ENCODE measurements around the gene CHD9. TPM values are rescaled to one million over a fixed set of nuclear protein-coding genes. Genes with fewer than 3 reads are reported as not detected.
A peak's percentile ranks its signal among the peaks of the same experiment; 100 is the strongest.

The CHD9 gene
- polyA plus RNA-seq, 1 donor = 32.7 TPM

GRCh38 chr16:53219371-53219770, 164.6 kb downstream of the CHD9 start:
- Histone ChIP-seq H3K4me1 (ENCODE audit: control insufficient read depth, insufficient read depth, low read length) (no peaks in the 10 kb centered on the region), H3K27ac (ENCODE audit: low read length) (no peak overlapping the region), H3K4me3 (ENCODE audit: low read length) (no peak overlapping the region), H3K36me3 (ENCODE audit: control insufficient read depth, insufficient read depth, low read length) (peaks cover 7% of the 10 kb centered on the region), H3K9me3 (ENCODE audit: control insufficient read depth, low read depth, low read length) (no peaks in the 10 kb centered on the region), H3K27me3 (ENCODE audit: control insufficient read depth, insufficient read depth, low read length) (no peaks in the 10 kb centered on the region)
- WGBS (ENCODE audit: insufficient coverage, low lambda C conversion rate) = 74% methylated on average over 3 of the region's 4 CpGs
- DNase-seq = no peak

DNA sequence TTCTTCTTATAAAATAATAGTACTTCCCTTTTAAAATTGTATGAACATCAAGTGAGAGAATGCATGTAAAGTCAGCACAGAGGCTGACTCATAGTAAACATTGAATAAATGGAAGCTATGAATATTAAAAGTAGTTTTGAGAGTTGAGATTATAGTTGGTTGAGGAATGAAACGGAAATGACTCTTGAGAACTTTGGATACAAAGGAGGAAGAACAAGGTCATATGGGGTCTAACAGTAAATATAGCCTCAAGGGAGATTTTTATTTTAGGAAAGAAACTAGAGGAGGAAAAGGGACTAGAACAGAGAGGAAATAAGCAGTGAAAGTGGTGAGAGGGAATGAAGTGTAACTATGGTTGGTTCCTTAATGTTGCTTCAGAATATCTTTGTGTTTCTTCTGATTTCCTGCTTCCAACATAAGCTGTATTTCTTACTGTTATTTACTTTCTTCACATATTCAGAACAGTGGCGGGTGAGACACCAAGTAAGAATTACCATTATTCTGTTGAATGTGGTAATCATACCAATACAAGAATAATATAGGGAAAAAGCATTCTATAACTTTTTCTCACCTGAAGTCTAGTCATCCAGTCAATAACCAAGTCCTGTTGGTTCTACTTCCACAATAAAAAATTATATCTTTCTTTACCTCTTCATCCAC, 165.1 kb downstream of the CHD9 start:
- Histone ChIP-seq H3K4me3 (ENCODE audit: low read length) (no peak overlapping the region), H3K36me3 (ENCODE audit: control insufficient read depth, insufficient read depth, low read length) (peaks cover 9% of the 10 kb centered on the region), H3K27ac (ENCODE audit: low read length) (no peak overlapping the region), H3K9me3 (ENCODE audit: control insufficient read depth, low read depth, low read length) (no peaks in the 10 kb centered on the region), H3K27me3 (ENCODE audit: control insufficient read depth, insufficient read depth, low read length) (no peaks in the 10 kb centered on the region), H3K4me1 (ENCODE audit: control insufficient read depth, insufficient read depth, low read length) (no peaks in the 10 kb centered on the region)
- WGBS (ENCODE audit: insufficient coverage, low lambda C conversion rate) = 88% methylated on average over 2 of the region's 2 CpGs
- peak in 1 of 2 donors; percentile 6 for DNase-seq

GRCh38 chr16:53220585-53220984, 165.8 kb downstream of the CHD9 start:
- H3K27ac ChIP-seq (ENCODE audit: low read length) = no peak overlapping the region
- 100% methylated on average over 2 of the region's 2 CpGs for WGBS (ENCODE audit: insufficient coverage, low lambda C conversion rate)
- H3K9me3 ChIP-seq (ENCODE audit: control insufficient read depth, low read depth, low read length) = no peaks in the 10 kb centered on the region
- peak in 1 of 2 donors; percentile 6 for DNase-seq
- no peaks in the 10 kb centered on the region for H3K27me3 ChIP-seq (ENCODE audit: control insufficient read depth, insufficient read depth, low read length)
- H3K4me1 ChIP-seq (ENCODE audit: control insufficient read depth, insufficient read depth, low read length) = no peaks in the 10 kb centered on the region
- peaks cover 10% of the 10 kb centered on the region for H3K36me3 ChIP-seq (ENCODE audit: control insufficient read depth, insufficient read depth, low read length)
- H3K4me3 ChIP-seq (ENCODE audit: low read length) = no peak overlapping the region

DNA sequence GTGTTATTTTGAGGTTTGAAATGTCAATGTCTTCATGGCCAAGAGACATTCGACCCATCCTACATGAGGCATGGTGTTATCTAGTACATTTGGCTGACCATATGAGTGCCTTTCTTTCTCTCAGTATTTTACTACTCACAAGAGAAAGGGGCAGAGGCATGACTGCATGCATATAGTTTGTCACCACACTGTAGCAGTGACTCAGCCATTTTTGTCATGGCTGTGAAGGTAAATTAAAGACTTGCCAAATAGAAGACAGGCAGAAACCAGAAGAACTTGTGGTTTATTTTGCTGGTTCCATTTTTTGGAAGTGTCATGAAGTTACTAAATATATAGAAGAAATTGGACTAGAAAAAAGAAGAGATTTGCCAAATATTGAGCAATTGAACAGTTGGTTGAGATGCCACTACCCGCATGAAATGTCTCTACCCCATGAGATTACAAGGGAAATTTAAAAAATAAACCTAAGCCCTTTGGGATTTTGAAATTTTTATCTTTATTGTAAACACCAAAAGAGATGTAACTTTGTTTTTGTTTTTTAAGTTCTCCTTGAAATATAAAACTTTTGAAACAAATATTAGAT, 170.3 kb downstream of the CHD9 start:
- WGBS (ENCODE audit: insufficient coverage, low lambda C conversion rate) = no CpG with 5 or more reads among the region's 2 CpGs
- Histone ChIP-seq H3K27me3 (ENCODE audit: control insufficient read depth, insufficient read depth, low read length) (no peaks in the 10 kb centered on the region), H3K9me3 (ENCODE audit: control insufficient read depth, low read depth, low read length) (no peaks in the 10 kb centered on the region), H3K27ac (ENCODE audit: low read length) (no peak overlapping the region), H3K36me3 (ENCODE audit: control insufficient read depth, insufficient read depth, low read length) (peaks cover 31% of the 10 kb centered on the region), H3K4me3 (ENCODE audit: low read length) (no peak overlapping the region), H3K4me1 (ENCODE audit: control insufficient read depth, insufficient read depth, low read length) (no peaks in the 10 kb centered on the region)
- no peak for DNase-seq

- H3K36me3 ChIP-seq (ENCODE audit: control insufficient read depth, insufficient read depth, low read length) = peaks cover 71% of the 10 kb centered on the region
- no CpG with 5 or more reads among the region's 3 CpGs for WGBS (ENCODE audit: insufficient coverage, low lambda C conversion rate)
Observed at GRCh38 chr16:53232826-53233529, 178.2 kb downstream of the CHD9 start.

DNA sequence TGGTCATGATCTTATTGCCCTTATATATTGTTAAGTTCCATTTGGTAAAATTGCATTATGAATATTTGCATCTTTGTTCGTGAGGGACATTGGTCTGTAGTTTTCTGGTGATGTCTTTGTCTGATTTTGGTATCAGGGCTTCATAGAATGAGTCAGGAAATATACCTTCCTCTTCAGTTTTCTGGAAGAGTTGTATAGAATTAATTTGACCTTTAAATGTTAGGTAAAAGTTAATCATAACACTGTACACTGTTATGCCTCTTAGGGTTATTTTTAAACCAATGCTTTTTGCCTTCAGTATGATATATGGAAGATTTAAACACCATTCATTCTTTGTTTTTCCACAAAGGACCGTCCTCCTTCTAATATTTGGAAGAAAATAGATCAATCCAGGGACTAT, 180.0 kb downstream of the CHD9 start:
- Histone ChIP-seq H3K27ac (ENCODE audit: low read length) (no peak overlapping the region), H3K4me1 (ENCODE audit: control insufficient read depth, insufficient read depth, low read length) (no peaks in the 10 kb centered on the region), H3K36me3 (ENCODE audit: control insufficient read depth, insufficient read depth, low read length) (peaks cover 75% of the 10 kb centered on the region), H3K9me3 (ENCODE audit: control insufficient read depth, low read depth, low read length) (no peaks in the 10 kb centered on the region), H3K27me3 (ENCODE audit: control insufficient read depth, insufficient read depth, low read length) (no peaks in the 10 kb centered on the region), H3K4me3 (ENCODE audit: low read length) (no peak overlapping the region)
- no CpG with 5 or more reads among the region's 2 CpGs for WGBS (ENCODE audit: insufficient coverage, low lambda C conversion rate)
- no peak for DNase-seq

More at GRCh38 chr16:53232826-53233529, 178.2 kb downstream of the CHD9 start:
- Histone ChIP-seq H3K4me3 (ENCODE audit: low read length) (no peak overlapping the region), H3K9me3 (ENCODE audit: control insufficient read depth, low read depth, low read length) (no peaks in the 10 kb centered on the region), H3K27me3 (ENCODE audit: control insufficient read depth, insufficient read depth, low read length) (no peaks in the 10 kb centered on the region), H3K4me1 (ENCODE audit: control insufficient read depth, insufficient read depth, low read length) (no peaks in the 10 kb centered on the region), H3K27ac (ENCODE audit: low read length) (no peak overlapping the region)
- DNase-seq = no peak

DNA sequence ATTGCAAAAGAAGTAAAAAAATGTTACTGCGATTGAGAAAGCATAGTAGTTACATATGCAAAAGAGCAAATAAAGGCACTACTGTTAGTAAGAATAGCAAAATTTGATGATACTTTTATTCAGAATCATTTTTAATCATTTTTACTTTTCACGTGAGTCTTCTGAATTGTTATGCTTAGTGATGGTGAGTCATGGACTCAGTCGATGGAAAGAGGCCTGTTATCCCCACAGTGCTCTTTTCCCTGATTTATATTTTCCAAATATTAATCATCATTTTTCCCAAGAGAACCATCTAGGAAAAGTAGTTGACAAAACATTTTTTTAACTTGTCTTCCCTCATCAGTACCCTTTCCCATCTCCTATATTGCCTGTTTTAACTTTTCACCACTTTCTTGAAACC, 181.1 kb downstream of the CHD9 start:
- H3K36me3 ChIP-seq (ENCODE audit: control insufficient read depth, insufficient read depth, low read length) = peaks cover 67% of the 10 kb centered on the region
- H3K9me3 ChIP-seq (ENCODE audit: control insufficient read depth, low read depth, low read length) = no peaks in the 10 kb centered on the region
- no peak overlapping the region for H3K4me3 ChIP-seq (ENCODE audit: low read length)
- no peak for DNase-seq
- no peak overlapping the region for H3K27ac ChIP-seq (ENCODE audit: low read length)
- WGBS (ENCODE audit: insufficient coverage, low lambda C conversion rate) = 100% methylated on average over 3 of the region's 3 CpGs
- no peaks in the 10 kb centered on the region for H3K4me1 ChIP-seq (ENCODE audit: control insufficient read depth, insufficient read depth, low read length)
- H3K27me3 ChIP-seq (ENCODE audit: control insufficient read depth, insufficient read depth, low read length) = no peaks in the 10 kb centered on the region

DNA sequence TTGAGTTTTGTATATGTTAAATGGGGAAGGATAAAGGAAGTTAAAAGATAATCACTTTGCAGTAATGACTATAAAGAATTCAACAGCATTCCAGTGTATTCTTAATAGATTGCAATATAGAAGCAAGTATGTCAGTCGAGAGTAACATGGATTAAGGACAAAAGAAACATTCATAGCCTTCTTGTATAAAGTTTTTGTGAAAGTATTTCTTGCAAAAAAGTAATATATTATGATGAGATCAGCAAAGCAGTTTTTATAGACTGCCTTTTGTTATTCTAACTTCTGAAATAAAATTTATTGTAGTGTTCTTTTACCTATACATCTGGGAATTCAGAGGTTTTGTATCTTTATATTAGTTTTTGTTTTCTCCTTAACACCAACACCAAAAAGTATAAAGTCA, 194.5 kb downstream of the CHD9 start:
- Histone ChIP-seq H3K27me3 (ENCODE audit: control insufficient read depth, insufficient read depth, low read length) (no peaks in the 10 kb centered on the region), H3K36me3 (ENCODE audit: control insufficient read depth, insufficient read depth, low read length) (peaks cover 59% of the 10 kb centered on the region)
- WGBS (ENCODE audit: insufficient coverage, low lambda C conversion rate) = no CpG with 5 or more reads among the region's 1 CpG

GRCh38 chr16:53257001-53257400, 202.2 kb downstream of the CHD9 start:
- no peak for DNase-seq
- H3K27ac ChIP-seq (ENCODE audit: low read length) = no peak overlapping the region
- H3K36me3 ChIP-seq (ENCODE audit: control insufficient read depth, insufficient read depth, low read length) = peaks cover 60% of the 10 kb centered on the region
- no peaks in the 10 kb centered on the region for H3K27me3 ChIP-seq (ENCODE audit: control insufficient read depth, insufficient read depth, low read length)
- WGBS (ENCODE audit: insufficient coverage, low lambda C conversion rate) = 100% methylated on average over 2 of the region's 2 CpGs
- H3K9me3 ChIP-seq (ENCODE audit: control insufficient read depth, low read depth, low read length) = no peaks in the 10 kb centered on the region
- H3K4me3 ChIP-seq (ENCODE audit: low read length) = no peak overlapping the region
- no peaks in the 10 kb centered on the region for H3K4me1 ChIP-seq (ENCODE audit: control insufficient read depth, insufficient read depth, low read length)

More for the DNA sequence above, 194.5 kb downstream of the CHD9 start:
- Histone ChIP-seq H3K9me3 (ENCODE audit: control insufficient read depth, low read depth, low read length) (no peaks in the 10 kb centered on the region), H3K27ac (ENCODE audit: low read length) (no peak overlapping the region), H3K4me3 (ENCODE audit: low read length) (no peak overlapping the region), H3K4me1 (ENCODE audit: control insufficient read depth, insufficient read depth, low read length) (no peaks in the 10 kb centered on the region)
- no peak for DNase-seq

GRCh38 chr16:53258809-53259208, 204.0 kb downstream of the CHD9 start:
- Histone ChIP-seq H3K27me3 (ENCODE audit: control insufficient read depth, insufficient read depth, low read length) (no peaks in the 10 kb centered on the region), H3K4me1 (ENCODE audit: control insufficient read depth, insufficient read depth, low read length) (no peaks in the 10 kb centered on the region), H3K4me3 (ENCODE audit: low read length) (no peak overlapping the region), H3K9me3 (ENCODE audit: control insufficient read depth, low read depth, low read length) (no peaks in the 10 kb centered on the region), H3K27ac (ENCODE audit: low read length) (no peak overlapping the region), H3K36me3 (ENCODE audit: control insufficient read depth, insufficient read depth, low read length) (peaks cover 55% of the 10 kb centered on the region)
- DNase-seq = no peak
- 90% methylated on average over 2 of the region's 3 CpGs for WGBS (ENCODE audit: insufficient coverage, low lambda C conversion rate)
